HuH-7.5 (cell line): ENCODE results near the gene DNPH1.

Source experiments
- DNase-seq: peaks from one replicate; pipeline ENCODE4 v3.0.0; 2011; ENCODE audit warnings: low spot score

Gene DNPH1, protein sequence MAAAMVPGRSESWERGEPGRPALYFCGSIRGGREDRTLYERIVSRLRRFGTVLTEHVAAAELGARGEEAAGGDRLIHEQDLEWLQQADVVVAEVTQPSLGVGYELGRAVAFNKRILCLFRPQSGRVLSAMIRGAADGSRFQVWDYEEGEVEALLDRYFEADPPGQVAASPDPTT

DNA sequence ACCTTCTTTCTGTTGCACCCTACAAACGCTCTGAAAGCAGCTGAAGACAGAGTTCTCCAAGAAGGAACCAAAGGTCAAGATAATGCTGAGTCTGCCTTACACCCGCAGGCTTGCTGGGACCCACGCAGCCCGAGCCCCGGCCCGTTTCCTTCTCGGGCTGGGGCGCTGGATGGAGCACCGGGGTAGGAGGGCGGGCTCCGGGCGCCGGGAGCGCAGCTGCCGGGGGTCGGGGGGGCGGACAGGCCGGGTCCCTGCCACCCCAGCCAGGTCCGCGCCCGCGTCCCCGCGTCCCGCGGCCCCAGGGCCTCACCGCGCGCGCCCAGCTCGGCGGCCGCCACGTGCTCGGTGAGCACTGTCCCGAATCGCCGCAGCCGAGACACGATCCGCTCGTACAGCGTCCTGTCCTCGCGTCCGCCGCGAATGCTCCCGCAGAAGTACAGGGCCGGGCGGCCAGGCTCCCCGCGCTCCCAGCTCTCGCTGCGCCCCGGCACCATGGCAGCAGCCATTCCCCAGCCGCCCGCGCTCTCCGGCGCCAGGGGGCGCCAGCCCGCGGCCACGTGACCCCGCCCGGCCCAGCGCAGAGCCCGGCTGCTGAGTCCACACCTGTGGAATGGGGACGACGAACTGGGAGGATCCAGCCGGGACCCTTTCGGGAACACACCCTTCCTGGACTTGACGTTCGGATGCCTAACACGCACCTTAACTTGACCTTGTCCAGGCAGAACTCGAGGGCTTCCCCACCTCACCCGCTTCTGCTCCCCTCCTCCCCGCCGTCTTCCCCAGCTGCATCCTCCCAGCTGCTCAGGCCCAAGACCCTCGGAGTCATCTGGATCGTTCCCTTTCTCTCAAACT is at the start of gene DNPH1:
TSS of gene DNPH1 (minus strand) at position 531 of the 852 bp plus-strand sequence. CDS start at position 506, 25 bp downstream.
- DNase-seq, result peak; percentile 73

DNA sequence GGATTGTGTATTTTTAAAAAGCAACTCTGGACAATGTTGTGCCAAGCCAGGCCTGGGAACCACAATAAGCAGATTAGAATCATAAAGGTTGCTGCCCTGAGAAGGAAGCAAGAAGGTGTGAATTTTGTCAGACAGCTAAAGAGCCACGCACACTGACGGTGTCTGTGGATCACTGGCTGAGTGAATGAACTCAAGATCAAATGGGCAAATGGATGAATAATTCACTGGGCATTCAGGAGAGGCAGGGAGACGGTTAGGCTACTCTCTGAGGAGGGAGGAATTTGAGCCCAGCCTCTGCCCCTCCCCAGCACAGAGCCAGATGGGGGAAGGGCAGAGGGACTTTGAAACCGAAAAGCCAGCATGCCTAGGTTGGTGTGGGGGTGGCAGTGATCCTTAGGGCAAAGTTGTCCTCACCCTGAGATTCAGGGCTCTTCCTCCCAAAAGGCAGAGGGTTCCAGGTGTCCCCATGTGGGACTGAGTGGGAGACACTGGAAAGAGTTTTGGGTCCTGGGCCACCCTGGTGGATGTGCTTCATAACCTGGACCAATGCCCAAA is 49.3 kb upstream of the DNPH1 start:
- DNase-seq, result no peak

- DNase-seq, result no peak
Observed at GRCh38 chr6:43277643-43278523, 48.6 kb upstream of the DNPH1 start.

GRCh38 chr6:43277306-43277642 is 48.0 kb upstream of the DNPH1 start:
- no peak for DNase-seq

DNA sequence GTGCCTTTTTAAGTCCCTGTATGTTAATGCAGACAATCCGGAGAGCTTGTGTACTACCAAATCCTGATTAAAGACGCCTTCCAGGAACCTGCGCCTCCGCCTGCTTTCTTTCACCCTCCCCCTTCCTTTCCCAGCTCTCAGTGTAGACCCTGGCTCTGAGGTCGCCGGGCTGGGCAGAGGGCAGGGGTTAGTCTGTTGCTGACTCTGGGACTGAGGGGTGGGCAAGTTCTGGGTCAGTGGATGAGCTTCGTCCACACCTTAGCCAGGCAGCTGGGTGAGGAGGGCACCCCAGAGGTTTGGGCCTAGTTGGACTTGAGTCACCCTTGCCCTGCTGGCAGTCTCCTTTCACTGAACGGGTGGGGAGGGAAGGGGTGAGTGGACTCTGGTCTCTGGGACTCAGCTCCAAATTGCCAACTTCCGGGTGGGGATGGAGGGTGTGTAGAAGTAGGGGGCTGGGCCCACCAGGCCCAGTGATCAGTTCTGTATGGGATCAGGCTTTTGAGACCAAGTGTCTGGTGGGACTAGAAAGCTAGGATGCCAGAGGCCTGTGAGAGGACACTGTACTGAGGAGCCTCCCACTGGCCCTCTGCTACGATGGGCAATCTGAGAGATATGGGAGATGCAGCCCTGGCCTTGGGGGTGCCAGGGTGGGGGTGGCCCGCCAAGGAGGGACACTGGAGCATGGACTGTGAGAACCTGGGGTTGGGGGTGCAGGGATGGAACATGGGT is 47.5 kb upstream of the DNPH1 start:
- DNase-seq, result no peak

GRCh38 chr6:43275801-43276576 is 46.7 kb upstream of the DNPH1 start:
- no peak for DNase-seq

DNA sequence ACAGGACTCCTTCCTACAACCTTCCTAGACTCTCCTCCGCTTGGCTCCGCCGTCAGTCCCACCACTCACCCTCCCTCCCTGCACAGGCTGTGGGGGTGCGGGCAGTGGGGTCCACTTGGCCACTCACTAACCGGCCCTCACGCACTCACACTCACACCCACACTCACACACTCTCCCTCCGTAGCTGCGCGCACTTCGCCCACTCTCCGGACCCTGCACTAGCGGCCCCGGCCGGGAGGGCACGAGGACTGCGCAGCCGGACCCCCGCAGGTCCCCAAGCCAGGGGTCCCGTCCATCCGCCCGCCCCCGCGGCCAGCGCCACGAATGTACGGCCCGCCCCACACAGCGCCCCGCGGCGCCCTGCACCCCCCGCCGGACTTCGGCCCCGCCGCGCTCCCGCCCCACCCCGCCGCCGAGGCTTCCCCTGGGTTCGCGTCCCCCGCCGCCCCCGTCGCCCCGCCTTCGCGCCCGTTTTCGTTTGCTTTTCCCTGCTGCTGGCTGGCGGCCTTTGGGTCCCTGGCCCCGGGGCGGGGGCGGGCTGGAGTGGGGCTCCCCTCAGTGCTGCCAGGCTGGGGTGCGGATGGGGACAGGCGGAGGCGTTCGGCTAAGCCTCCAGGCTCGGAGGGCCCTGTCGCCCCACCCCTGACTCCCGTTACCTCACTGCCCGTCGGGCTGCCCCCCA is 45.8 kb upstream of the DNPH1 start:
- DNase-seq, result peak; percentile 91

- DNase-seq, result no peak
Observed at GRCh38 chr6:43274127-43274915, 45.0 kb upstream of the DNPH1 start.

DNA sequence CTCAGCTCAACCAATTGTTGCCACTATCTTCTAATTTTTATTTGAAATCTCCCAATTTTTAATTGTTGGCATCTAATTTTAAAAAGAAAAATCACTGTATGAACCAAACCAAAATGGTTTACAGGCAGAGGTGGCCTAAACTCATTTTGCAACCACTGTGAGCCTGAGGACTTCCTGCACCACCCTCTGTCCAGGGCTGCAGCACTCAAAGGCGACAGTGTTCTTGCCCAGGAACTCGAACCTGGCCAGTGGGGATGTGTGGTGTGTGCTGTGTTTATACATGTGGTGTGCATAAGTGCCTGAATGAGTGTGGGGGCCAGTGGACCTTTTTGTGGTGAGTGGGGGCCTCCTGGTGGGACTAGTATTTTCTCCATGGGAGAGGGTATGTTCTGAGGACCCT is 44.4 kb upstream of the DNPH1 start:
- DNase-seq, result no peak

DNA sequence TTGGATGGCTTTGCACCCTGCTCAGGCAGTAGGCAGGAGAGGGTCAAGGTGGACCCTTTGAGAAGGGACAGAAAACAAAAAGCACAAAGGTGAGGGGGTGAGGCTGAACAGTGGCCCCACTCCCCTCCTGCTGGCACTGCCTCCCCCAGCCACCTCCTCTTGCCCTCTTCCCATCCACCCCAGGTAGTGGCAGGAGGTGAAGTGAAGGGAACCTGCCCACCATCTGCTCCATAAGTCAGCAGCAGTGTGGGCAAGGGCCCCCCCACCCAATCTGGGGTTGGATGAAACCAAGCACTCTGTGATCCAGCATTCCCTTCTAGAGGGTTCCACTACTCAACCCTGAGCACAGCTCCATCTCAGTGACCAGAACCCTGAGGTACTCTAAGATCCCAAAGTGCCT is 42.7 kb upstream of the DNPH1 start:
- no peak for DNase-seq

DNA sequence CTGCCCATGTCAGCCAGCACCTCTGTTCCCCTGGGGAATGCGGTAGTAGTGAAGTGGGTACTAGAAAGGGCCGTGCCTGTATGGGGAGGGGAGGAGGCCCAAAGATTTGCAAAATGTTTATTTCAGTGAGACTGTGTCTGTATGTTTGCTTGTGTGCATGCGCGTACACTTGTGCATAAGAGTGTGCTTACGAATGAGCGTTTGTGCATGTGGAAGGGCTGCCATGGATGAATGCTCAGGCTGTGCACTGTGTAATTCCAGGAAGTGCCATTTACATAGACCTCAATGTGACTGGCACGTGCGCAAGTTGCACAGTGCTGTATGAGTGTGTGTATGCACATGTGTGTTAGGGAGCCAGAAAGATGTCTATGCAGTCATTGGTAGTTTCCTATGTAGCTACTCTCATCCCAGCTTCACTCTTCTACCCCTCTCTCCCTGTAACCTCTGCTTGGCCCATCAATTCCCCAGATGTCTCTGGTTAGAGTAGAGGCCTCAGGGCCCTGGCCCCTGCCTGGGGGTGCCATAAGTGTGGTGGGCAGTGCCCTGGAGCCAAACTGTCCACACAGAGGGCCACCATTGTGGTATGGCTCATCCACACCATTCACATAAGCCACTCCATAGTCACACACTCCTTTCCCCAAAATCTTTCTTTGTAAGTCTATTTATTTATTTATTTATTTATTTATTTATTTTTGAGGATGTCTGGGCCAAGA is 42.0 kb upstream of the DNPH1 start:
- DNase-seq, result no peak

- DNase-seq, result no peak
Observed at GRCh38 chr6:43269273-43270007, 40.2 kb upstream of the DNPH1 start.

GRCh38 chr6:43268782-43269272 is 39.5 kb upstream of the DNPH1 start:
- no peak for DNase-seq

- DNase-seq, result no peak
Observed at GRCh38 chr6:43268355-43268700, 39.0 kb upstream of the DNPH1 start.

- DNase-seq, result peak; percentile 78
Observed at GRCh38 chr6:43267619-43268354, 38.5 kb upstream of the DNPH1 start.

GRCh38 chr6:43265564-43265963 is 36.3 kb upstream of the DNPH1 start:
- DNase-seq, result no peak

DNA sequence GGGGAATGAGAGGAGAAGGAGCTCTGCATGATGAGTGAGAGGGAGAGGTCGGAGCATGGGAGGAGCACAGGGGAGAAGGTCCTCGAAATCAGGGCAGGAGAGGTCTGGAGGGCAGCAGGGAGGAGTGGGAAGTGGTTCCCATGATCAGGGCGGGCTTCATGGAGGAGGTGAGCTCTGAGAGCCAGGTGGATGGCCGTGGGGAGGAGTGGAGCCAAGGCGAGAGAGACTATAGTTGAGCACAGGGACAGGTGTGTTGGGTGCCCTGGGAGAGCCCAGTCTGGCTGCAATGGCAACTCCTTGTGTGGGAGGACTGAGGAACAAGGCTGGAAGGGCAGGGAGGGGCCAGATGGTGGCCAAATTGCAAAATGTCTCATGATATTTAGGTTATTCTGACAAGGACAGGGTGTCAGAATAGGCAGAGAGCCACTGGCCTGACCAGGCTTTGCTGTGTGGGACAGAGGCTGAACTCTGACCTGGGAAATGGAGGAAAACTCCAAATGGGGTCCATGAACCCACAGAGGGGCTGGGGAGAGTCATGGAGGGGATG is 35.4 kb upstream of the DNPH1 start:
- DNase-seq, result no peak
